Lower leg skin (tissue), 4 donors: ENCODE results near the gene VGLL3. TPM values are rescaled to one million over a fixed set of nuclear protein-coding genes. Genes with fewer than 3 reads are reported as not detected.
"Not testable (repeated sequence)": the region's sequence is repeated elsewhere in the genome, so short reads cannot be mapped to it uniquely, and the experiment has no call there.

Source experiments
- DNase-seq, 2 donors: peaks; one replicate each; pipeline ENCODE4 v3.0.0-alpha.2; 2019; ENCODE audit warnings: low spot score in 2 of 2
- H3K4me3 ChIP-seq: fragments of 200-600 bp; sonication (generic); 2 replicates; pipeline ENCODE4 v1.5.1; 2017; ENCODE audit warnings: mild to moderate bottlenecking, low read depth; ENCODE audit not compliant: poor library complexity, severe bottlenecking
- CTCF ChIP-seq, 3 donors: fragments of 450-650 bp; IDR thresholded peaks; one replicate each; pipeline ENCODE4 v1.5.1; 2016; ENCODE audit warnings: antibody characterized with exemption in 3 of 3, mild to moderate bottlenecking in 3 of 3, moderate library complexity in 2 of 3
- POLR2A ChIP-seq, 2 donors: fragments of 450-650 bp; IDR thresholded peaks; one replicate each; pipeline ENCODE4 v1.6.1; 2016 to 2017; ENCODE audit warnings: antibody characterized with exemption in 2 of 2, mild to moderate bottlenecking in 1 of 2, moderate library complexity in 1 of 2
- WGBS, 2 donors: methylation state at CpG; one replicate each; pipeline ENCODE4 v1.1.5; 2018; 5-methylcytosine and 5-hydroxymethylcytosine counted together
- intact Hi-C: fragments of 100-400 bp; cut with DNase I; formaldehyde crosslinking; loops from one replicate; pipeline ENCODE4 v1.15.0; 2023; ENCODE audit warnings: low total_unique reads
- total RNA-seq, 4 donors: library from RNA; depleted of rRNA; stranded (reverse); fragments of >200 nt; gene quantifications; one replicate each; pipeline ENCODE4 v1.1.0, GENCODE V29; 2016

The VGLL3 gene
- total RNA-seq, 4 donors from 2014 or later, result 8.0 to 24.7 (median 10.3) TPM

GRCh38 chr3:86984271-86984670, 6.7 kb downstream of the VGLL3 start:
- intact Hi-C loops, result no loop called here
- TF ChIP-seq CTCF (IDR thresholded peaks at IDR 0.05), result no peak
- TF ChIP-seq POLR2A (IDR thresholded peaks at IDR 0.05), result no peak
- 58 to 79% methylated on average over 2 of the region's 2 CpGs for WGBS, 2 donors
- H3K4me3 ChIP-seq, result no peak overlapping the region
- no peak for DNase-seq

GRCh38 chr3:86982883-86983282, 8.1 kb downstream of the VGLL3 start:
- intact Hi-C loops, result no loop called here
- H3K4me3 ChIP-seq, result no peak overlapping the region
- no peak for TF ChIP-seq CTCF (IDR thresholded peaks at IDR 0.05)
- TF ChIP-seq POLR2A (IDR thresholded peaks at IDR 0.05), result no peak
- 35 to 40% methylated on average over 2 of the region's 2 CpGs for WGBS, 2 donors
- DNase-seq, result no peak

- TF ChIP-seq CTCF (IDR thresholded peaks at IDR 0.05), result no peak
- TF ChIP-seq POLR2A (IDR thresholded peaks at IDR 0.05), result no peak
- intact Hi-C loops, result no loop called here
- 54 to 55% methylated on average over 6 of the region's 6 CpGs for WGBS, 2 donors
- peak; percentile 72 to 92 for DNase-seq
- no peak overlapping the region for H3K4me3 ChIP-seq
Observed at GRCh38 chr3:86978111-86978551, 12.8 kb downstream of the VGLL3 start.

GRCh38 chr3:86976219-86976618, 14.7 kb downstream of the VGLL3 start:
- H3K4me3 ChIP-seq, result no peak overlapping the region
- intact Hi-C loops, result no loop called here
- DNase-seq, result no peak
- TF ChIP-seq CTCF (IDR thresholded peaks at IDR 0.05), result no peak

- DNase-seq, H3K4me3 ChIP-seq, intact Hi-C loops: not testable (repeated sequence)
- WGBS, 2 donors, result 92 to 98% methylated on average over 8 of the region's 8 CpGs
Observed at GRCh38 chr3:86974177-86974576, 16.8 kb downstream of the VGLL3 start.

GRCh38 chr3:86973440-86973839, 17.5 kb downstream of the VGLL3 start:
- no peak overlapping the region for H3K4me3 ChIP-seq
- WGBS, 2 donors, result 73 to 85% methylated on average over 3 of the region's 3 CpGs
- TF ChIP-seq CTCF (IDR thresholded peaks at IDR 0.05), result no peak
- DNase-seq, result peak in 1 of 2 donors; percentile 50
- intact Hi-C loops, result no loop called here
